ENCODE data around the gene GARIN5A.

Gene GARIN5A

DNA sequence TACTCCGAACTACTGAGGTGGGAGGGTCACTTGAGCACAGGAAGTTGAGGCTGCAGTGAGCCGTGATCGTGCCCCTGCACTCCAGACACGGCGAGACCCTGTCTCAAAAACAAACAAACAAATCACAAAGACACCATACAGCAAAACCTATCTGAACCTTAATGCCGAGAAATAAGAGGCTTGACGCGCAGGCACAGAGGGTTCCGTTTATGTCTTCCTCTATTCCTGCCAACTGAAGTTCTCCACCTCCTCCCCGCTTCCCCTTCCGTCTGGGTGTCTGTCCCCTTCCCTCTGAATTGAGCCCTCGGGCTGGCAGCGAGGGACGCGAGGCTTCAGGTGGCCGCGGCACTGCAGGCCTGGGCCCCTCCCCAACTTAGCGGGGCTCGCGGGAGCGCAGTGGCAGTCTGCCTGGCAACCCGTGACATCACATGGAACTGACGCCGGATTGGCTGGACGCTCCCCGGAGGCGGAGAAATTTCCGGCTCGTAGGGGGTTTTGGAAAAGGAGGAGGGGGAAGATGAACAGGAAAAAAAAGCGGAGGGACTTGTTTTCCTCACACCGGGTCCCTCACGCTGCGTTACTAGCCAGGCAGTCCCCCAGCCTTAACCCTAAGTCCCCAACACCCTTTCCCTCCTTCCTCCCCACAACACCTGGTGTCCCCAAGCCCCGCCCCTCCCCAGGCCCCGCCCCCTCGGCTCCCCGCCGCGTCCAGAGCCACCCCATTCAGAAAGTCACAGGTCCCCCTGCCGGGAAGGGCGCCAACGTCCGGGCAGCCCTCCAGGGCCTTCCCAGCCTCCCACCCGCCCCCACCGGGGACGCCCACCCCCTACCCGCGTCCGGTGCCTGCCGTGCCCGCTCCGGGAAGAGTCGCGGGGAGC lies 45.1 kb downstream of the GARIN5A start:
- no peak for TF ChIP-seq CTCF (IDR thresholded peaks at IDR 0.05; ENCODE audit: insufficient read depth, low read length)
- no peak for TF ChIP-seq GABPA (IDR thresholded peaks at IDR 0.05; ENCODE audit: low read depth)
- TF ChIP-seq REST (IDR thresholded peaks at IDR 0.05; ENCODE audit: insufficient replicate concordance, low read depth): no peak
- no peak for TF ChIP-seq POLR2AphosphoS5 (IDR thresholded peaks at IDR 0.05; ENCODE audit: low read depth)
- peak; percentile 70; the same call in 1 of the 2 replicates for TF ChIP-seq SPI1 (IDR thresholded peaks at IDR 0.05; ENCODE audit: borderline replicate concordance, low read depth)
- peak; percentile 65 to 84 for DNase-seq (ENCODE audit: low read depth in 1 of 2, low spot score in 1 of 2)
- Histone ChIP-seq H3K27me3 (ENCODE audit: insufficient read depth, poor library complexity, severe bottlenecking) (peaks cover 13% of the 10 kb centered on the region), H3K27ac (replicated peaks) (peak overlapping the region; percentile 56), H3K4me3 (replicated peaks; ENCODE audit: insufficient read depth, low read length) (peak overlapping the region; percentile 71)

GRCh38 chr19:50430888-50431342 lies 45.7 kb downstream of the GARIN5A start:
- TF ChIP-seq REST (IDR thresholded peaks at IDR 0.05; ENCODE audit: insufficient replicate concordance, low read depth) (no peak), SPI1 (IDR thresholded peaks at IDR 0.05; ENCODE audit: borderline replicate concordance, low read depth) (no peak), POLR2AphosphoS5 (IDR thresholded peaks at IDR 0.05; ENCODE audit: low read depth) (no peak), GABPA (IDR thresholded peaks at IDR 0.05; ENCODE audit: low read depth) (no peak), CTCF (IDR thresholded peaks at IDR 0.05; ENCODE audit: insufficient read depth, low read length) (no peak)
- peak overlapping the region; percentile 71 for H3K4me3 ChIP-seq (replicated peaks; ENCODE audit: insufficient read depth, low read length)
- H3K27me3 ChIP-seq (ENCODE audit: insufficient read depth, poor library complexity, severe bottlenecking): peaks cover 13% of the 10 kb centered on the region
- DNase-seq (ENCODE audit: low read depth in 1 of 2, low spot score in 1 of 2): no peak
- peak overlapping the region; percentile 56 for H3K27ac ChIP-seq (replicated peaks)

DNA sequence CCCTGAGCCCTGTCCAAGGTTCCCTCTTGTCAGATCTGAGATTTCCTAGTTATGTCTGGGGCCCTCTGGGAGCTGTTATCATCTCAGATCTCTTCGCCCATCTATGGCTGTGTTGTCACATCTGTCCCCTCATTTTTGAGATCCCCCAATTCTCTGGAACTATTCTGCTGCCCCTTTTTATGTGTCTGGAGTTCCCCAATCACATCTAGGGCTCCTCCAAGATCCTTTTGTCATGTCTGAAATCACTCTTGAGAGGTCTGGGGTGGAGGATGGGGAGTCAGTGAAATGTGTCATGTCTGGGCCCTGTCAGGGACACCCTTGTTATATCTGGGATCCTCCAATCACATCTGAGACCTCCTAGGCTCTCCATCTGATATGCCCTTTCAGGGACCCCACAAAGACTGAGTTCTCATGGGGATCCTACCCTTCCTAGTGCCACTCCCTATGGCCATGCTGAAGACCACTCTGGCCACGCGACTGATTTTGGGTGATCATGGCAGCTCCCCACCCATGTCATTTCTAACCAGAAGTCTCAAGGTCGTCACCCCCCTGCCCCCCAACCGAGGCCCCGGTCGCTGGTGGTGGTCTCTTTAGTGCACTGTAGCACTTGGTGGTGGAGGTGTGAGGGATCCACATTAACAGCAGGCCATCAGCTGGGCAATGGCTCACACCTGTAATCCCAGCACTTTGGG lies 47.7 kb downstream of the GARIN5A start:
- H3K27ac ChIP-seq (replicated peaks): peak overlapping the region; percentile 70

More for the DNA sequence above, 47.7 kb downstream of the GARIN5A start:
- Histone ChIP-seq H3K4me3 (replicated peaks; ENCODE audit: insufficient read depth, low read length) (no peak overlapping the region), H3K27me3 (ENCODE audit: insufficient read depth, poor library complexity, severe bottlenecking) (peaks cover 13% of the 10 kb centered on the region)
- no peak for DNase-seq (ENCODE audit: low read depth in 1 of 2, low spot score in 1 of 2)
- TF ChIP-seq GABPA (IDR thresholded peaks at IDR 0.05; ENCODE audit: low read depth) (no peak), POLR2AphosphoS5 (IDR thresholded peaks at IDR 0.05; ENCODE audit: low read depth) (no peak), SPI1 (IDR thresholded peaks at IDR 0.05; ENCODE audit: borderline replicate concordance, low read depth) (no peak), REST (IDR thresholded peaks at IDR 0.05; ENCODE audit: insufficient replicate concordance, low read depth) (peak; percentile 73), CTCF (IDR thresholded peaks at IDR 0.05; ENCODE audit: insufficient read depth, low read length) (no peak)

Data from HL-60 (cell line).